Dendritic cell treated with granulocyte-macrophage colony-stimulating factor and Interleukin-4, amounts not matched to agents 40 ng/mL and 50 ng/mL, for 4 days (primary cell): ENCODE results near the gene MRPL14.

ENCODE experiments used
- H3K27ac Mint-ChIP-seq: one replicate; pipeline ENCODE4 v1.8.0; 2022; ENCODE audit warnings: mild to moderate bottlenecking, mixed read lengths
- H3K27me3 Mint-ChIP-seq: one replicate; pipeline ENCODE4 v1.8.0; 2022; ENCODE audit warnings: mild to moderate bottlenecking, mixed read lengths
- H3K36me3 Mint-ChIP-seq: one replicate; pipeline ENCODE4 v1.8.0; 2022; ENCODE audit warnings: low read depth, mixed read lengths
- H3K4me1 Mint-ChIP-seq: one replicate; pipeline ENCODE4 v1.8.0; 2022; ENCODE audit warnings: low read depth, mixed read lengths
- H3K4me3 Mint-ChIP-seq: one replicate; pipeline ENCODE4 v1.8.0; 2022; ENCODE audit warnings: mild to moderate bottlenecking, moderate library complexity, mixed read lengths
- H3K9me3 Mint-ChIP-seq: one replicate; pipeline ENCODE4 v1.8.0; 2022; ENCODE audit warnings: mixed read lengths
- intact Hi-C: fragments of 100-400 bp; cut with micrococcal nuclease; formaldehyde crosslinking; loops from one replicate; pipeline ENCODE4 v1.15.0; 2022

MRPL14 gene

DNA sequence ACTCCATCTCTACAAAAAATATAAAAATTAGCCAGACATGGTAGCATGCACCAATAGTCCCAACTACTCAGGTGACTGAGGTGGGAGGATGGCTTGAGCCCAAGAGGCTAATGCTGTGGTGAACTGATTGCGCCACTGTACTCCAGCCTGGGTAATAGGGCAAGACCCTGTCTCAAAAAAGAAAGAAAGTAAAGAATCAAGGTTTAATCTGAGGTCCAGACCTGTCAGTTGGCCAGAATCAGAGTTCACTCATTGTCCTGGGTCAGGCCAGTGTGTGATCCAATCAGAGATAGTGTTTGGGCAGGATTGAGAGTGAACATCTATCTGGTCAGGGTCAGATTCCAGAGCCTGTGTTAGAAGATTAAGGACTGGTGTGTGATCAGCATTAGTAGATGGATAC lies 15.6 kb upstream of the MRPL14 start:
- Mint-ChIP-seq H3K36me3 (peaks cover 87% of the 10 kb centered on the region), H3K4me3 (no peak overlapping the region), H3K27ac (no peak overlapping the region), H3K4me1 (peaks cover 6% of the 10 kb centered on the region), H3K9me3 (no peaks in the 10 kb centered on the region), H3K27me3 (no peaks in the 10 kb centered on the region)
- intact Hi-C loops = no loop called here

DNA sequence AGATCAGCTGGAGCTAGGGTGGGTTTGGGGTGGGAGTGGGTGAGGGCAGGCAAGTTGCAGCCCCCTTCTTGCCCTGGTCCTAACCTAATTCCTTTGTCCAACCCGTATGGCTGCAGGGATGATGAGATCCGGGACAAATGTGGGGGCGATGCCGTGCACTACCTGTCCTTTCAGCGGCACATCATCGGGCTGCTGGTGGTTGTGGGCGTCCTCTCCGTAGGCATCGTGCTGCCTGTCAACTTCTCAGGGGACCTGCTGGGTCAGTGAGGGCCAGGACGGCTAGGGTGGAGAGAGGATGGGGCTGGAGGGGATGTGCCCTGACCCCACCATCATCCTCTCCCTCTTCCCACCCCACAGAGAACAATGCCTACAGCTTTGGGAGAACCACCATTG lies 12.1 kb upstream of the MRPL14 start:
- intact Hi-C loops = no loop called here
- H3K4me1 Mint-ChIP-seq = peaks cover 6% of the 10 kb centered on the region
- no peaks in the 10 kb centered on the region for H3K27me3 Mint-ChIP-seq
- no peak overlapping the region for H3K27ac Mint-ChIP-seq
- H3K4me3 Mint-ChIP-seq = no peak overlapping the region
- H3K9me3 Mint-ChIP-seq = no peaks in the 10 kb centered on the region
- peaks cover 95% of the 10 kb centered on the region for H3K36me3 Mint-ChIP-seq

DNA sequence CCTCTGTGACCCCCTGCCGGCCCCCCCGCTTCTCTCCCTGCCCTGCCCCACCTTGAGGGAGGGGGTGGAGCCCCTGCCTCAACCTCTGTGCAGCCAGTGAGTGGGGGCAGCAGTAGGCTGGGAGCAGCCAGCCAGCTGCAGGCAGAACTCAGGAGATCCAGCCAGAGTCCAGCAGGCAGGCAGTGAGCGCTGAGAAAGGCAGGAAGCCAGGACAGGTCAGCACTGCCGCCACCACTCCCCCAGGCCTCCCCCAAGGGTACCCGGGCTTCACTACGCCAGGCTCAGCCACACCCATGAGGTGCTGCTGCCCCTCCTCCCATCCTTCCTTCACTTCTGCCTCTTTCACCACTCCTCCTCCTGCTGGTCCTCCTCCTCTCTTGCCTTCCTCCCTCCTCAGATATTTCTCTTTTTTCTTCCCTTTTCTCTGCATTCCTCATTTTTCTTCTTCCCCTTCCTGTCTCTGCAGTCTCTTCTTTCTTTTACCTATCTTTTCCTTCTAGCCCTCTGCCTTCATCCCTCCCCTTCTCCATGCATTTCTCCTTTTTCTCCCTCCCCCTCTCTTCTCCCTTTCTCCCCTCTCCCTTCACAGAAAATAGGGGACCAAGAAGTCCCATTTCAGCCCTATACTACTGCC lies 11.6 kb upstream of the MRPL14 start:
- Mint-ChIP-seq H3K9me3 (no peaks in the 10 kb centered on the region), H3K4me3 (no peak overlapping the region), H3K27me3 (no peaks in the 10 kb centered on the region), H3K4me1 (peaks cover 8% of the 10 kb centered on the region), H3K27ac (no peak overlapping the region), H3K36me3 (peaks cover 90% of the 10 kb centered on the region)
- intact Hi-C loops = no loop called here

DNA sequence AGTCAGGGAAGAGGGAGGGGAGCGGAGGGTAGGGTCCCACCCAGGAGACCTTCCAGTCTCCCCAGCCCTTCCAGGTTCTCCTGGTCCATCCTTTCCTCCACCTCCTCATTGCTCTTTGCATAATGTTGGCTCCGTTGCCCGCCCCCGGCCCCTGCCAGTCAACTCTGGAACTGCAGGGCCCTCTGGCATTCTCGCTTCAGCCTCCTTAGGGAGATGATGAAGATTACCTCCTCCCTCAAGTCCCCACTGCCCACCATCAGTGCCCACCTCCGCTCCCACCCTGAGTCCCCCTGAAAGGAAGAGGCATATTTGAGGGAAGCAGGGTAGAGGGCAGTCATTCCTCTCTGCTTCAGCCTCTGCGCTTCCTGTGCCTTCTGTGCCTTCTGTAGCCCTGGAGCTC lies 8.6 kb upstream of the MRPL14 start:
- no peaks in the 10 kb centered on the region for H3K9me3 Mint-ChIP-seq
- no peaks in the 10 kb centered on the region for H3K27me3 Mint-ChIP-seq
- H3K4me1 Mint-ChIP-seq = peaks cover 16% of the 10 kb centered on the region
- no peak overlapping the region for H3K4me3 Mint-ChIP-seq
- H3K27ac Mint-ChIP-seq = no peak overlapping the region
- intact Hi-C loops = no loop called here
- peaks cover 73% of the 10 kb centered on the region for H3K36me3 Mint-ChIP-seq

DNA sequence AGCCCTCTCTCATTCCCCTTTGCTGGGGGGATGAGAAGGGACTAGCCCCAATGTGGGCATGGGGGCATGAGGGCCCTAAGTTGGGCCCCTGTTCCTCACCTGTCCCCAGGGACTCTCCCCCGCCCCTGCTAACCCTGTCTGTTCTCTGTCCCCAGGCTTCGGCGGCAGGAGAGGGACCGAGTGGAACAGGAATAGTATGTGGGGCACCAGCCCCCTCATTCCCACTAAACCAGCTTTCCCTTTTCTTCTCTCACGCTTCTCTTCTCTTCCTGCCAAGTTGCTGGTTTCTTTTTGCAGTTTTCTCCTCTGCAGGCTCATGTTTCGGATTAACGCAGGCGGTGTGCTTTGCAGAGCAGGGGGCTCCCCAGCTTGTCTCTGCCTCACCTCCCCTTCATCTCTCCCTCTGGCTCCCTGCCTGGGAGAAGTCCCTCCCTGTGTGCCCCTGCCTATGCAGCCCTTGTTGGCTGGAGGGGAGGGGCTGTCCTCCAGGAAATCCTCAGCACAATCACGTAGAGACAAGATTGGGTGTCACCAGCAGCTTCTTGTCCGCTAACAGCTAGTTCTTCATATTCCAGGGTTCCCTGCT lies 8.0 kb upstream of the MRPL14 start:
- intact Hi-C loops = no loop called here
- Mint-ChIP-seq H3K27ac (no peak overlapping the region), H3K4me1 (peaks cover 16% of the 10 kb centered on the region), H3K27me3 (no peaks in the 10 kb centered on the region), H3K9me3 (no peaks in the 10 kb centered on the region), H3K36me3 (peaks cover 73% of the 10 kb centered on the region), H3K4me3 (no peak overlapping the region)

DNA sequence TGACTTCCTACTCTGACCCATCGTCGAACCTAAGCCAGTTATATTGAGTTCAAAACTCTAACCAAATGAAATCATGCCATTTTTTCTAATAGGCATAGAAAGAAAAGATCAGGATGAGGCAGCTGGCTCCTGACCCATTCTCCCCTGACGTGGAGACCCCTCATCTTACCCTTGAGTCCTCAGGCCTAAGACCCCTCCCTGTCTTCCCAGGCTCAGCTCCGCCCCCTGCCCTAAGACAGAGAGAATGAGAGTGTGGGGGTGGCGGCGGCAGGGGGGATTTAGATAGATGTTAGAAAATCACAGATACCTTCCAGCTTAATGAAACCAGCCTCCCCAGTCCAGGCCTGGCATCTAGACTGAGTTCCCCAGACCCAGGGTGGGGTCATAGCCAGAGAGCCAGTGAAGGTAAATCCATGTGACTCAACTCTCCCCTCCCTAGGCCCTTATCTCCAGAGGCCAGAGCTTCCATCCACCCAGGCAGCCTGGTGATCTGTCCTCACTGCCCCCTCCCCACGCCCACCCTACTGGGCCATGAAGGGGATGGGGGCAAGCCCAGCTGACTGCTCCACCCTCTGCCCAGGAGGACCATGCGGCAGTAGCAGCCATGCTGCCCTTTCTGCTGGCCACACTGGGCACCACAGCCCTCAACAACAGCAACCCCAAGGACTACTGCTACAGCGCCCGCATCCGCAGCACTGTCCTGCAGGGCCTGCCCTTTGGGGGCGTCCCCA lies 6.9 kb upstream of the MRPL14 start:
- Mint-ChIP-seq H3K4me1 (peaks cover 16% of the 10 kb centered on the region), H3K36me3 (peaks cover 62% of the 10 kb centered on the region), H3K9me3 (no peaks in the 10 kb centered on the region), H3K27ac (no peak overlapping the region), H3K4me3 (no peak overlapping the region), H3K27me3 (no peaks in the 10 kb centered on the region)
- intact Hi-C loops = no loop called here

DNA sequence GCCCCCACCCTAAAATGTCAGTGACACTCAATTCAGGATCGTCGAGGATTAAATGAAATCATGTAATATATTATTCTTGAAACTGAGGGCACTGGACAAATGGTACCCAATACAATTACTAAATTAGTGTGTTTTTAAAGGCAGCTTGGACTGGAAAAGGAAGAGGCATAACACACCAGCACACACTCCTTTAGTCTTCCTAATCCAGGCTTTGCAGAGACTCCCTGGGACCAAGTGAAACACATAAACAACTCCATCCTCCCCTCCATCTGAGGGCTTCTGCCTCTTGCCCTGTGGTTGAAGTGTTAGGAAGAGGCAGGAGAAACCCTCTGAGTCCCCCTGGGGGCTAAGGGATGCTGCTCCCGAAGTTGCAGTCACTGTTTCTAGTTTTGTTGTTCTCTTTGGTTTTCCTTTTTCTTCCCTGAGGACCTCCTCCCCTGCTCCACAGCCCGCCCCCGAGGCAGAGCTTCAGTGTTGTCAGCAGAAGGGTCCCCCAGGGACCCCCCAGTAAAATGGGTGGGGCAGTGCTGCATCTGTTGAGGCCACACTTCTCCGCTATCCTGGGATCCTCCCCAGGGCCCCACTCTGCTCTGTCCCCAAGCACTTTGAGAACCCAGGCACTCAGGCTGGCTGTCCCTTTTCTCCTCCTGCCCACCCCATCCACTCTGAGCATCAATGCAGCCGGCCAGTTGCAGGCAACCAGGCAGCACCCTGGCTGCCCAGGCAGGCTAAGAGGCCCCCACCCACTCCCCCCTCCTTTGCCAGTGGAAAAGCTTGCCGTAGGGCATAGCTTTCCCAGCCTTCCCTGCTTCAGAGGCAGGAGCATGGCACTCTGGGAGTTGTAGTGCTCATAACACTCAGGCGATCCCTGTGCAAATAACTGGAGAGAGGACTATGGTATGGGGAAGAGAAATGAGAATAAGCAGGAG lies 6.0 kb upstream of the MRPL14 start:
- H3K9me3 Mint-ChIP-seq = no peaks in the 10 kb centered on the region
- H3K36me3 Mint-ChIP-seq = peaks cover 54% of the 10 kb centered on the region
- H3K27me3 Mint-ChIP-seq = peaks cover 2% of the 10 kb centered on the region
- H3K4me3 Mint-ChIP-seq = no peak overlapping the region
- intact Hi-C loops = no loop called here
- peaks cover 16% of the 10 kb centered on the region for H3K4me1 Mint-ChIP-seq
- no peak overlapping the region for H3K27ac Mint-ChIP-seq

DNA sequence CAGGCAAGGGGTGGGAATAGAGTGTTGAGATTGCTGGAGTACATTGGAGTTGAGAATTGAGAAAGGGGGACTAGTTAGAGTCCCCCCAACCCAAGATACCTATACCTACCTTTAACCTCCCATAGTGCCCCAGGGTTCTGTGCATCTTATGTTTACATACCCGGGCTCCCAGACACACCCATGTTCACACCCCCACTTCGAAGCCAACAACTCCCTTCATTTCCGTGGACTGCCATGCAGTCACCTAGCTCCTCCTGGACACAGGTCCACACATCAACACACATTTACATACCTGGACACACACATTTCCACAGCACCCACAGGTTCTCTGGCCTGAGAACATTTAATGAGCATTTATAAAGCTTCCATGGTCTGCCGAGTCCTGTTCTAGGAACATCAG lies 5.2 kb upstream of the MRPL14 start:
- Mint-ChIP-seq H3K27ac (no peak overlapping the region), H3K36me3 (peaks cover 58% of the 10 kb centered on the region), H3K27me3 (peaks cover 3% of the 10 kb centered on the region), H3K9me3 (no peaks in the 10 kb centered on the region), H3K4me1 (peaks cover 20% of the 10 kb centered on the region), H3K4me3 (no peak overlapping the region)
- intact Hi-C loops = no loop called here

DNA sequence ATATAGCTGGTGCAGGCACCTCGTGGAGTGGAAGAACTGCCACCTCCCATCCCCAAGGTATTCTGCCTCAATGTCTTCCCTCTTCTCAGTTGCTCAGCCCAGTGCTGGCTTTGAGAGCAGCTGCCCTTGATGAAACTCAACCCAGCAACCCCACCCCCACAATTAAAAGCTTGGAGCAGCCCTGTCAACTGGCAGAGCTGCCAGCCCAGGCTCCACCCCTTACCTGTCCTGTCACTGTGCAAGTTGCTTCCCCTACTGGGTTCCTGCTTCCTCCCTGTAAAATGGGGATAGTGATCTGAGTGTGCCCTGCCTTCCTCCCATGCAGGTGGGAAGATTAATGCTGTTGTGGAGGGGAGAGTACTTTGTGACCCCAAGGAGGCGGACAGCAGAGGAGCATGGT lies 4.6 kb upstream of the MRPL14 start:
- peaks cover 3% of the 10 kb centered on the region for H3K27me3 Mint-ChIP-seq
- no peak overlapping the region for H3K27ac Mint-ChIP-seq
- H3K4me1 Mint-ChIP-seq = peaks cover 20% of the 10 kb centered on the region
- H3K4me3 Mint-ChIP-seq = no peak overlapping the region
- intact Hi-C loops = no loop called here
- peaks cover 57% of the 10 kb centered on the region for H3K36me3 Mint-ChIP-seq
- no peaks in the 10 kb centered on the region for H3K9me3 Mint-ChIP-seq

DNA sequence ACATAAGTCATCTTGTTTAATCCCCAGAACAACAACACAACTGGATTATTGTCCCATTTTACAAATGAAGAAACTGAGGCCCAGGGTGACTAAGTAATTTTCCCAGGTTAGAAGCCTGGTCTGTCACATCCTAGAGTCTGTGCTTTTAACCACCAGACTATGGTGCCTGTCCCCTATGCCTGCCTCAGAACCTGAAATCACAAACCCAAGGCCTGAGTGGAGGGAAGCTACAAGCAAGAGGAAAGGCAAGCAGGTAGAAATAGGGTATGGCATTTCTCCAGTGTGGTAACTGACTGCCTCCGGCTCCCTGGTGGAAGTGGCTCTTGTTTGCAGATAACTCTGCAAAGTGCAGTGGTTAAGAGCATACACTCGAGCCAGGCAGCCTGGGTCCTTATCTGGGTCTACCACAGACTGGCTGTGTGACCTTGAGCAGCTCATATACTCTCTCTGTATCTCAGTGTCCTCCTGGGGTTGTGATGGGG lies 2.6 kb upstream of the MRPL14 start:
- Mint-ChIP-seq H3K27me3 (peaks cover 3% of the 10 kb centered on the region), H3K36me3 (peaks cover 49% of the 10 kb centered on the region), H3K9me3 (no peaks in the 10 kb centered on the region), H3K27ac (no peak overlapping the region), H3K4me3 (no peak overlapping the region), H3K4me1 (peaks cover 34% of the 10 kb centered on the region)
- intact Hi-C loops = no loop called here

DNA sequence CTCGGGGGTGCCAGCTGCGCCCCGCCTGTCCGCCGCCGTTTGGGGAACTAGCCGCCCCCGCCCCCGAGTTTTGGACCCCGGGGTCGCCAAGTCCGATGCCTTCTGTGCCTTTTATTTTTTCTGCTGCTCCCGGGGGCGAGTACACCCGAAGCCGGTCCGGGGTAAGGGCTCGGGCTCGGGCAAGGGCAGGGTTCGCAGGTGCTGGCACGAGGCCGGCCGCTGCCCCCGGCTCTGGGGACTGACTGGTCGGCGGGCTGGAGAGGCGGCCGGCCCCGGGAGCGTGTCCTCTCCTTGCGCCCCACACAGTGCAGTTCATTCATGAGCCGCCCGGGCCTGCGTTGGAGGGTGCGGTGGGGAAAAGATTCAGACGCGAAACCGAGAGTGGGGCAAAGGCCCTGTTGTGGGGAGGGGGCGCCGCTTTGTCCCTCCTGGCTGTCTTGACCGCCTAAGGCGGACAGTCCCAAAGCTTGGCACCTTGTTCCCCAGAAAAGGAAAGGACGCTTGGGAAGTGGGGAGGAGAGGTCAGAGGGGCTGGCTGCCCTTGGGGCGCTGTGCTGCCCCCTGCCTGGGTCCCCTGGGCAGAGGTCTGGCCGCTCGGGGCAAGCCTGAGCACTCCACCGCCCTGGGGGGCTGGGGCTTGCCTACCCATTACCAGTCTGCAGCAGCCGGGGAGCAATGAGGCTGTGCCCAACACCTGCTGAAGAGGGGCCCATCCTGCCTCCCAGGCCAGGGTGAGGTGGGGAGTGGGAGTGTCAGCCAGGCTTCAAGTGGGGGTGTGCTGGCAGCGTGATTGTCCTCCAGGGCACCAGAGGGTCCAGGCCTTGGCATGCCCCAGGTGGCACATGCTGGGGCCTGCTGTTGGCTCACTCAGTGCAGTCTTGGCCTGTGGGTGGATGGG lies 1.0 kb upstream of the MRPL14 start:
- Mint-ChIP-seq H3K27ac (peak overlapping the region; percentile 90), H3K36me3 (peaks cover 43% of the 10 kb centered on the region), H3K9me3 (no peaks in the 10 kb centered on the region), H3K4me1 (peaks cover 40% of the 10 kb centered on the region), H3K27me3 (peaks cover 3% of the 10 kb centered on the region), H3K4me3 (peak overlapping the region; percentile 92)
- intact Hi-C loops = no loop called here

DNA sequence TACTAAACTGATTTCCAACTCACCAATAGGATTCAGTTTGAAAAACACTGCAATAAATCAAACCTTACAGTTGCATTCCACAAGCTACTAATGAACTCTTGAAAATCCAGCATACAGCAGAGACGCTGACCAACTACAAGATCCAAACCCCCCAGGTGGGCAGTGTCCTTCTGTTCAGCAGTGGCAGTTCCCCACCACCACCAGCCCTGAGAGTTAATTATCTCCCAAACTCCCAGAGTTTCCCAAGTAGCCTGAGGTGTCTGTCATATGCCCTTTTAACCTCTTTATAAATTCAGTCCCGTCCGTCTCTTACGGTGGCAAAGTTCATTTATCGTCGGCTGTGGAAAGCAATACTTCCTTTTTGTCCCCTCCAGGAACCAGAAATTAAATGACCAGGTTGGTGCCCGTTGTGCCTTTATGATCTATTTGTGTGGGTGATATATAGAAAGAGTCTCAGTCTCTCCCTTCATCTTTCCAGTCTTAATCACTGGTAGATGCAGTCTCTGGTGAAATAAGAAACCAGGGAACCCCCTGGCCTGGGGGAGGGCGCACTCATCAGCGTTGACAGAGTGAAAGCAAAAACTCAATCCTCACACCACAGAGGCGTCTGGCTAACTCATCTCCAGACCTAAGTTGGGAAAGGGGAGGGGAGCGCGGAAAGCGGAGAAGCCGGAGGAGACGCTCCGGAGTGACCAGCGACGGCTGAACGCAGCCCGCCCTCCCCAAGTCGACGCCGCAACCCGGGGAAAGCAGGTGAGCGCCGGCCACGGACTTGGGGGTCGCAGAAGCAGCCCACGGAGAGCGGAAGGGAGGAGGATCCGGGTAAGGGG lies 717 bp downstream of the MRPL14 start:
- Mint-ChIP-seq H3K27ac (peak overlapping the region; percentile 90), H3K4me3 (peak overlapping the region; percentile 97), H3K9me3 (no peaks in the 10 kb centered on the region), H3K4me1 (peaks cover 55% of the 10 kb centered on the region), H3K27me3 (peaks cover 3% of the 10 kb centered on the region), H3K36me3 (peaks cover 37% of the 10 kb centered on the region)
- intact Hi-C loops = no loop called here
